ENCODE data around the gene YBX1.
"Not testable (repeated sequence)": the region's sequence is repeated elsewhere in the genome, so short reads cannot be mapped to it uniquely, and the experiment has no call there.

The YBX1 gene

DNA sequence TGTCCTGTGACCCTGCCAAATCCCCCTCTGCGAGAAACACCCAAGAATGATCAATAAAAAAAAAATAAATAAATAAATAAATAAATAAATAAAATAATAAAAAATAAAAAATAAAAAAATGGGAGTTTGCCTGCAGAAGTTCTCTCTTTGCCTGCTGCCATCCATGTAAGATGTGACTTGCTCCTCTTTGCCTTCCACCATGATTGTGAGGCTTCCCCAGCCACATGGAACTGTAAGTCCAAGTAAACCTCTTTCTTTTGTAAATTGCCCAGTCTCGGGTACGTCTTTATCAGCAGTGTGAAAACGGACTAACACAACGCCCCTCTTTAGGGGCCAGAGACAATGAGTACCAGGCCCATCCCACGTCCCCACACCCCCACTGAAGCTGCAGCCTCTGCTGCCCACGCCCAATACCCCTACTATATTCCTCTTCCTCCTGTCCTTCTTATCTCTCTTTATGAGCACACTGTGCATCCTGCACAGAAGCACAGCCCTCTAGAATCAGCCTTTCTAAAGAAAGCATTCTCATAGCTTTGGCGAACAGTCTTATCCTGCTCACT is 69.4 kb downstream of the YBX1 start:
- DNase-seq, result not testable (repeated sequence)

DNA sequence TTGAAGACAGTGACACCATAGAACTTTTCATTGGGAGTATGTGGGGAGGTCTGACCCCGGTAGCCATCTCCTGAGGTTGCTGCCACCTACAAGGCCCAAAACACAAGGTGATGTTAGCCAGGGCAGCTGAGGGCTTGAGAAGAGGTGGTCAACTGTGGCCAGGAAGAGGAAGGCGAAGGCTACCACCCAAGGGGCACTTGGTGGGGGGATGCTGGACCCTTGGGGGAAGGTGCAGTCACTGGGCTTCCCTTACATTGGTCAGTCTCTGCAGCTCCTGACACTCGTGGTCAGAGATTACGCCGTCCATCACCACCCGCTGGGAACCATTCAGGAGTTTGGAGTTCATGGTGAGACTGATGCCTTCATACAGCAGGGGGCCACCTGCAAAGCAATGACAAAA is 70.1 kb downstream of the YBX1 start:
- no peak for DNase-seq

DNA sequence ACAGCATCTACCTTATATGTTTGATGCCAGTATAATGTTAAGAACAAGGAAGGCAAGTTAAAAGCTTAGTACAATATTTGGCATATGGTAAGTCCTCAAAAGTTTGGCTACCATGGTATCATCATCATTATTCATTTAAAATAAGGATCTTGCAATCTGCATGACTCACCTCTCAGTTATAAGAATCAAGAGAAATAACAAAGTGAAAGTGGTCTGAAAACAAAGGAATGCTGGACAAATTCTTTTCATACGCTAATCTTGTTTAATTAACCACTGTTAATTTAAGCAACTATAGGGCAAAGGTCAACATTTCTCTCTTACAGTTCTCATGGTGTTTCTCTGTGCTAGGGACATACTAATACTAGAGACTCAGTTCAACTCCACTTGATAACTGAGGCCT is 70.9 kb downstream of the YBX1 start:
- no peak for DNase-seq
